ENCODE results near the gene MACROH2A2.
"Not testable (repeated sequence)": the region's sequence is repeated elsewhere in the genome, so short reads cannot be mapped to it uniquely, and the experiment has no call there.

The MACROH2A2 gene

GRCh38 chr10:70068925-70069324, 16.3 kb downstream of the MACROH2A2 start:
- DNase-seq: no peak

- DNase-seq: no peak
Observed at GRCh38 chr10:70069346-70069745, 16.7 kb downstream of the MACROH2A2 start.

- no peak for DNase-seq
Observed at GRCh38 chr10:70070834-70071233, 18.2 kb downstream of the MACROH2A2 start.

- DNase-seq: no peak
Observed at GRCh38 chr10:70074165-70074564, 21.5 kb downstream of the MACROH2A2 start.

GRCh38 chr10:70074971-70075370, 22.3 kb downstream of the MACROH2A2 start:
- no peak for DNase-seq

GRCh38 chr10:70078329-70078728, 25.7 kb downstream of the MACROH2A2 start:
- DNase-seq: no peak

GRCh38 chr10:70078937-70079336, 26.3 kb downstream of the MACROH2A2 start:
- DNase-seq: no peak

GRCh38 chr10:70080789-70081188, 28.1 kb downstream of the MACROH2A2 start:
- DNase-seq: not testable (repeated sequence)

GRCh38 chr10:70084189-70084588, 31.5 kb downstream of the MACROH2A2 start:
- DNase-seq: no peak

GRCh38 chr10:70085975-70086613, 33.4 kb downstream of the MACROH2A2 start:
- DNase-seq: no peak

GRCh38 chr10:70087616-70088307, 35.1 kb downstream of the MACROH2A2 start:
- no peak for DNase-seq

- DNase-seq: no peak
Observed at GRCh38 chr10:70088308-70088698, 35.7 kb downstream of the MACROH2A2 start.

GRCh38 chr10:70090013-70090412, 37.4 kb downstream of the MACROH2A2 start:
- no peak for DNase-seq

- no peak for DNase-seq
Observed at GRCh38 chr10:70090951-70091350, 38.3 kb downstream of the MACROH2A2 start.

- DNase-seq: no peak
Observed at GRCh38 chr10:70092389-70092718, 39.7 kb downstream of the MACROH2A2 start.

- no peak for DNase-seq
Observed at GRCh38 chr10:70093335-70093944, 40.8 kb downstream of the MACROH2A2 start.

GRCh38 chr10:70094250-70094649, 41.6 kb downstream of the MACROH2A2 start:
- DNase-seq: no peak

- no peak for DNase-seq
Observed at GRCh38 chr10:70096016-70096704, 43.5 kb downstream of the MACROH2A2 start.

- no peak for DNase-seq
Observed at GRCh38 chr10:70096705-70097420, 44.2 kb downstream of the MACROH2A2 start.

GRCh38 chr10:70097459-70097858, 44.8 kb downstream of the MACROH2A2 start:
- DNase-seq: no peak

- no peak for DNase-seq
Observed at GRCh38 chr10:70098271-70098670, 45.6 kb downstream of the MACROH2A2 start.

- DNase-seq: not testable (repeated sequence)
Observed at GRCh38 chr10:70101068-70101562, 48.5 kb downstream of the MACROH2A2 start.

GRCh38 chr10:70101668-70102067, 49.0 kb downstream of the MACROH2A2 start:
- no peak for DNase-seq
